SU-DHL-6 (cell line): ENCODE data around the gene TGFB1.

Source experiments
- H2AFZ ChIP-seq: fragments of 200-600 bp; sonication (generic); 2 replicates; pipeline ENCODE4 v1.6.1; 2014; ENCODE audit warnings: low read depth, mild to moderate bottlenecking, moderate library complexity, mixed read lengths, antibody characterized with exemption, low read length; ENCODE audit not compliant: severe bottlenecking
- H3F3A ChIP-seq: fragments of 200-600 bp; shearing (Covaris generic); 2 replicates; pipeline ENCODE4 v1.6.0; 2016; ENCODE audit warnings: antibody characterized with exemption, mild to moderate bottlenecking; ENCODE audit not compliant: insufficient read depth
- H3K27ac ChIP-seq: fragments of 200-600 bp; sonication (generic); 2 replicates; pipeline ENCODE4 v1.5.1; 2016; ENCODE audit warnings: low read depth, mild to moderate bottlenecking, low read length, moderate library complexity, mixed read lengths
- H3K27me3 ChIP-seq: fragments of 200-600 bp; sonication (generic), shearing (Covaris generic); 2 replicates; pipeline ENCODE4 v1.6.0; 2014; ENCODE audit warnings: mild to moderate bottlenecking, low read length
- H3K36me3 ChIP-seq: fragments of 200-600 bp; sonication (generic); 2 replicates; pipeline ENCODE4 v1.6.1; 2014; ENCODE audit warnings: mild to moderate bottlenecking, low read length, mixed read lengths
- H3K4me2 ChIP-seq: fragments of 300-600, 200-600 bp; shearing (Covaris generic), sonication (generic); 2 replicates; pipeline ENCODE4 v1.6.0; 2014; ENCODE audit warnings: low read length, low read depth, mild to moderate bottlenecking; ENCODE audit not compliant: poor library complexity, severe bottlenecking
- H3K4me3 ChIP-seq: fragments of 200-600 bp; sonication (generic); 2 replicates; pipeline ENCODE4 v1.5.1; 2014; ENCODE audit warnings: antibody characterized with exemption, low read length, mild to moderate bottlenecking, mixed read lengths; ENCODE audit not compliant: insufficient read depth, poor library complexity, severe bottlenecking
- H3K79me2 ChIP-seq: fragments of 200-600 bp; sonication (generic); 2 replicates; pipeline ENCODE4 v1.6.1; 2014; ENCODE audit warnings: mild to moderate bottlenecking, low read length, moderate library complexity; ENCODE audit not compliant: insufficient read depth
- H3K9ac ChIP-seq: fragments of 200-600 bp; sonication (generic); 2 replicates; pipeline ENCODE4 v1.7.0; 2014; ENCODE audit warnings: mild to moderate bottlenecking, low read length
- H3K9me2 ChIP-seq: fragments of 200-600 bp; sonication (generic); replicated peaks from 2 replicates; pipeline ENCODE4 v1.6.1; 2014; ENCODE audit warnings: low read length; ENCODE audit not compliant: insufficient read depth
- H3K9me3 ChIP-seq: fragments of 200-600 bp; sonication (generic); 2 replicates; pipeline ENCODE4 v1.6.1; 2014; ENCODE audit warnings: low read length, mixed read lengths; ENCODE audit not compliant: insufficient read depth
- H4K20me1 ChIP-seq: fragments of 200-600 bp; sonication (generic); 2 replicates; pipeline ENCODE4 v1.6.1; 2014; ENCODE audit warnings: low read depth, mild to moderate bottlenecking, antibody characterized with exemption, low read length, moderate library complexity, mixed read lengths
- EZH2phosphoT487 ChIP-seq: fragments of 200-600 bp; sonication (generic), shearing (Covaris generic); conservative IDR thresholded peaks from 2 replicates; pipeline ENCODE4 v1.6.1; 2018; ENCODE audit warnings: mild to moderate bottlenecking, antibody characterized with exemption, low read length, moderate library complexity, mixed read lengths
- TF ChIP-seq, protein P1 (sequence below): fragments of 200-600 bp; sonication (generic); IDR thresholded peaks from one replicate; pipeline ENCODE4 v1.5.1; 2017; ENCODE audit warnings: antibody characterized with exemption, mild to moderate bottlenecking, low read length, moderate library complexity; ENCODE audit not compliant: insufficient read depth, poor library complexity, severe bottlenecking

TGFB1 gene

DNA sequence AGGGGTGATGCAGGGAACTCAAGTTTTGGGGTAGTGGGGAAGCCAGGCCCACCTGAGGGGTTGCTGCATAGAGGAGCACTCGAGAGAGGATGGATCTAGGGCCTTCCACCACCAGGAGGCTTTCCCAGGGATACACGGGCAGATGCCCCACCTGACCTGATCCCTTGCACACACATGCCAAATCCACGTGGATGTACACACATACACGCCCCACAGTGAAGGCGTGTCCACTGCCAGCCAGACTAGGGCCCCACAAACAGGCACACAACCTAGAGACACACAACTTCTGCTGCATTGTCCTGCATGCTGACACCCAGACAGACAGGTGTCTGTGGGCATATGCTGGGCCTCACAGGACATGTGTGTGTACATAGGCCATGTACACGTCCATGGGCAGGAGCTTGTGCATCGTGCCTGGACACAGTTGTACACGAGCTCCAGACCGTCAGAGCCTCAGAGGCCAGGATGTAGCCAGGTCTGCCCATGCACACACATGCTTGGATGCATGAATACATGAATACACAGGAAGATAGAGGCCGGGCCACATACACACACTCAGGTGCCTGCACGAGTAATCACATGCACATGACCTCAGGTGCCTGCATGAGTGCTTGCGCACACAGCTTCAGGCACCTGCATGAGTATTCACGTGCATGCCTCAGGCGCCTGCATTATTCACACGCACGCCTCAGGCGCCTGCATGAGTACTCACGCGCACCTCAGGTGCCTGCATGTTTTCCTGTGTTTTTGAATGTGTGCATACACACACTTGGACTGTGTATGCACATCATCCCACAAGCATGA lies 34.8 kb downstream of the TGFB1 start:
- Histone ChIP-seq H3K79me2 (no peaks in the 10 kb centered on the region; the same call in 1 of the 2 replicates), H3K4me2 (no peak overlapping the region), H3K9me3 (no peaks in the 10 kb centered on the region), H3K27me3 (no peaks in the 10 kb centered on the region), H4K20me1 (no peaks in the 10 kb centered on the region), H3K9ac (no peak overlapping the region), H2AFZ (no peak overlapping the region), H3F3A (no peaks in the 10 kb centered on the region; the same call in 1 of the 2 replicates), H3K4me3 (no peak overlapping the region), H3K27ac (no peak overlapping the region), H3K9me2 (no peaks in the 10 kb centered on the region), H3K36me3 (peaks cover 3% of the 10 kb centered on the region; the same call in 1 of the 2 replicates)
- TF ChIP-seq EZH2phosphoT487: no peak
- TF ChIP-seq, protein P1, sequence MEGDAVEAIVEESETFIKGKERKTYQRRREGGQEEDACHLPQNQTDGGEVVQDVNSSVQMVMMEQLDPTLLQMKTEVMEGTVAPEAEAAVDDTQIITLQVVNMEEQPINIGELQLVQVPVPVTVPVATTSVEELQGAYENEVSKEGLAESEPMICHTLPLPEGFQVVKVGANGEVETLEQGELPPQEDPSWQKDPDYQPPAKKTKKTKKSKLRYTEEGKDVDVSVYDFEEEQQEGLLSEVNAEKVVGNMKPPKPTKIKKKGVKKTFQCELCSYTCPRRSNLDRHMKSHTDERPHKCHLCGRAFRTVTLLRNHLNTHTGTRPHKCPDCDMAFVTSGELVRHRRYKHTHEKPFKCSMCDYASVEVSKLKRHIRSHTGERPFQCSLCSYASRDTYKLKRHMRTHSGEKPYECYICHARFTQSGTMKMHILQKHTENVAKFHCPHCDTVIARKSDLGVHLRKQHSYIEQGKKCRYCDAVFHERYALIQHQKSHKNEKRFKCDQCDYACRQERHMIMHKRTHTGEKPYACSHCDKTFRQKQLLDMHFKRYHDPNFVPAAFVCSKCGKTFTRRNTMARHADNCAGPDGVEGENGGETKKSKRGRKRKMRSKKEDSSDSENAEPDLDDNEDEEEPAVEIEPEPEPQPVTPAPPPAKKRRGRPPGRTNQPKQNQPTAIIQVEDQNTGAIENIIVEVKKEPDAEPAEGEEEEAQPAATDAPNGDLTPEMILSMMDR: no peak

DNA sequence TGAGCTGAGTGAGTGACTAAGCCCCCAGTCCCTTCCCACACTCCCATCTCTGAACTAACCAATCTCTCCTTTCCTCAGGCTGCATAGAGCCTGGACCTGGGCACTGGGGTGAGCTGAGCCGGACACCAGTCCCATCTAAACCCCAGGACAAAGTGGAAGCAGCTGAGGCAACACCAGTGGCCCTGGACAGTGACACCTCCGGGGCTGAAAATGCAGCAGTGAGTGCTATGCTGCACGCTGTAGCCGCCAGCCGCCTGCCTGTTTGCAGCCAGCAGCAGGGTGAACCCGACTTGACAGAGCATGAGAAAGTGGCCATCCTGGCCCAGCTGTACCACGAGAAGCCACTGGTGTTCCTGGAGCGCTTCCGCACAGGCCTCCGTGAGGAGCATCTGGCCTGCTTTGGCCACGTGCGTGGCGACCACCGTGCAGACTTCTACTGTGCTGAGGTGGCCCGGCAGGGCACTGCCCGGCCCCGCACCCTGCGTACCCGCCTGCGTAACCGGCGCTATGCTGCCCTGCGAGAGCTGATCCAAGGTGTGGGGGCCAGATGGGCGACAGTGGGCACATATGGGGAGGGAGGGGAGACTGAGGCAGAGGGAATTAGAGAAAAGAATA lies 37.3 kb downstream of the TGFB1 start:
- no peaks in the 10 kb centered on the region for H3K9me3 ChIP-seq
- H3K36me3 ChIP-seq: peaks cover 3% of the 10 kb centered on the region; the same call in 1 of the 2 replicates
- H3K27ac ChIP-seq: no peak overlapping the region
- H2AFZ ChIP-seq: no peak overlapping the region
- H3K4me2 ChIP-seq: no peak overlapping the region
- H3F3A ChIP-seq: no peaks in the 10 kb centered on the region
- H3K9ac ChIP-seq: no peak overlapping the region
- peaks cover 4% of the 10 kb centered on the region for H3K79me2 ChIP-seq
- no peaks in the 10 kb centered on the region for H3K9me2 ChIP-seq
- H3K27me3 ChIP-seq: no peaks in the 10 kb centered on the region
- H3K4me3 ChIP-seq: no peak overlapping the region
- TF ChIP-seq, protein P1: no peak
- TF ChIP-seq EZH2phosphoT487: no peak
- H4K20me1 ChIP-seq: no peaks in the 10 kb centered on the region

DNA sequence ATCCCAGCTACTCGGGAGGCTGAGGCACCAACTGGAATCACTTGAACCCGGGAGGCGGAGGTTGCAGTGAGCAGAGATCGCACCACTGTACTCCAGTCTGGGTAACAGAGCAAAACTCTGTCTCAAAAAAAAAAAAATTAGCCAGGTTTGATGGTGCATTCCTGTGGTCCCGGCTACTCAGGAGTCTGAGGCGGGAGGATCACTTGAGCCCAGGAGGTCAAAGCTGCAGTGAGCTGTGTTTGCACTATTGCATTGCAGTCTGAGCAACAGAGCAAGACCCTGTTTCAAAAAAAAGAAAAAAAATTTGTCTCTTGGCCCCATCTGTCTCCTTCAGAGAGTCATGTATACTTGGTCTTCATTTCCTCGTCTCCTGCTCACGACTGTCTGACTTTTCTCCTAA lies 42.1 kb downstream of the TGFB1 start:
- H4K20me1 ChIP-seq: no peaks in the 10 kb centered on the region
- H2AFZ ChIP-seq: no peak overlapping the region
- peak overlapping the region; percentile 89 for H3K4me2 ChIP-seq
- no peak overlapping the region for H3K4me3 ChIP-seq
- H3K9ac ChIP-seq: peak overlapping the region; percentile 79
- H3K27me3 ChIP-seq: no peaks in the 10 kb centered on the region
- H3K9me3 ChIP-seq: no peaks in the 10 kb centered on the region
- peaks cover 29% of the 10 kb centered on the region for H3F3A ChIP-seq
- peaks cover 14% of the 10 kb centered on the region for H3K79me2 ChIP-seq
- no peak overlapping the region for H3K27ac ChIP-seq
- H3K36me3 ChIP-seq: no peaks in the 10 kb centered on the region
- no peaks in the 10 kb centered on the region for H3K9me2 ChIP-seq
- TF ChIP-seq EZH2phosphoT487: no peak
- TF ChIP-seq, protein P1: no peak
